HEK293 (cell line): ENCODE results near the gene MED13L.

ENCODE experiments used
- CTCF ChIA-PET: fragments of 350-600 bp; formaldehyde crosslinking; extraction: SDS; loops from one replicate; lab custom pipeline; 2021; ENCODE audit warnings: antibody characterized with exemption; lab: Yijun Ruan, JAX
- POLR2A ChIA-PET: fragments of 300-600 bp; formaldehyde crosslinking; extraction: SDS; loops from one replicate; lab custom pipeline; 2020; ENCODE audit warnings: antibody characterized with exemption, inconsistent platforms; lab: Yijun Ruan, JAX
- H3K27ac ChIP-seq: fragments of 200-500 bp; sonication (Bioruptor generic); 2 replicates; pipeline ENCODE4 v1.5.1; 2014; ENCODE audit warnings: low read depth, low read length, control low read depth, inconsistent platforms; ENCODE audit errors: extremely low read depth
- H3K36me3 ChIP-seq, 2 experiments: fragments of 200-500 bp in 1 of 2; sonication (Bioruptor generic) in 1 of 2; 1 replicate in 1 of 2; 2 replicates in 1 of 2; pipeline ENCODE4 v1.5.1; 2014 to 2017; ENCODE audit warnings: inconsistent platforms in 2 of 2, low read length in 2 of 2; ENCODE audit not compliant: control insufficient read depth in 2 of 2, insufficient read depth in 1 of 2
- H3K4me1 ChIP-seq: fragments of 200-500 bp; sonication (Bioruptor generic); 2 replicates; pipeline ENCODE4 v1.5.1; 2014; ENCODE audit warnings: mild to moderate bottlenecking, low read length, inconsistent platforms; ENCODE audit not compliant: control insufficient read depth, insufficient read depth
- H3K4me3 ChIP-seq: 2 replicates; pipeline ENCODE4 v1.5.1; 2011; ENCODE audit warnings: low read depth, mild to moderate bottlenecking, control low read depth, low read length, moderate library complexity
- H3K9me3 ChIP-seq: fragments of 200-500 bp; sonication (Bioruptor generic); 2 replicates; pipeline ENCODE4 v1.5.1; 2014; ENCODE audit warnings: low read depth, low read length, inconsistent platforms; ENCODE audit not compliant: control insufficient read depth, insufficient read depth
- FEZF1 ChIP-seq: fragments of 450-650 bp; formaldehyde crosslinking; IDR thresholded peaks from 2 replicates; pipeline ENCODE4 v1.5.1; 2016; ENCODE audit warnings: missing biosample characterization, missing genetic modification characterization
- OSR2 ChIP-seq: fragments of 450-650 bp; formaldehyde crosslinking; IDR thresholded peaks from 2 replicates; pipeline ENCODE4 v1.5.1; 2016; ENCODE audit warnings: missing biosample characterization, missing genetic modification characterization
- RBAK ChIP-seq: fragments of 450-650 bp; formaldehyde crosslinking; IDR thresholded peaks from 2 replicates; pipeline ENCODE4 v1.5.1; 2016; ENCODE audit warnings: missing biosample characterization, missing genetic modification characterization
- SP7 ChIP-seq: fragments of 450-650 bp; formaldehyde crosslinking; IDR thresholded peaks from 2 replicates; pipeline ENCODE4 v1.5.1; 2016; ENCODE audit warnings: missing biosample characterization, missing genetic modification characterization
- TCF7L2 ChIP-seq: IDR thresholded peaks from 2 replicates; pipeline ENCODE4 v1.6.1; 2011; ENCODE audit warnings: low read depth, mild to moderate bottlenecking, inconsistent platforms, low read length, moderate library complexity, borderline replicate concordance
- ZBTB17 ChIP-seq: fragments of 450-650 bp; formaldehyde crosslinking; IDR thresholded peaks from 2 replicates; pipeline ENCODE4 v1.5.1; 2016; ENCODE audit warnings: missing biosample characterization, missing genetic modification characterization
- ZFP37 ChIP-seq: fragments of 450-650 bp; formaldehyde crosslinking; IDR thresholded peaks from 2 replicates; pipeline ENCODE4 v1.5.1; 2016; ENCODE audit warnings: missing biosample characterization, missing genetic modification characterization
- ZNF112 ChIP-seq: fragments of 450-650 bp; formaldehyde crosslinking; IDR thresholded peaks from 2 replicates; pipeline ENCODE4 v1.5.0; 2017; ENCODE audit warnings: missing biosample characterization, missing genetic modification characterization
- ZNF311 ChIP-seq: fragments of 450-650 bp; formaldehyde crosslinking; IDR thresholded peaks from 2 replicates; pipeline ENCODE4 v1.5.1; 2017; ENCODE audit warnings: missing biosample characterization, missing genetic modification characterization, borderline replicate concordance
- ZNF37A ChIP-seq: fragments of 450-650 bp; IDR thresholded peaks from 2 replicates; pipeline ENCODE4 v1.5.1; 2018; ENCODE audit warnings: missing biosample characterization, missing genetic modification characterization
- ZNF394 ChIP-seq: fragments of 450-650 bp; formaldehyde crosslinking; IDR thresholded peaks from 2 replicates; pipeline ENCODE4 v1.5.1; 2016; ENCODE audit warnings: missing biosample characterization, missing genetic modification characterization, mild to moderate bottlenecking, moderate library complexity, borderline replicate concordance
- ZNF600 ChIP-seq: fragments of 450-650 bp; formaldehyde crosslinking; IDR thresholded peaks from 2 replicates; pipeline ENCODE4 v1.5.1; 2016; ENCODE audit warnings: missing biosample characterization, missing genetic modification characterization
- TF ChIP-seq, protein P1 (sequence below): fragments of 450-650 bp; IDR thresholded peaks from 2 replicates; pipeline ENCODE4 v1.5.1; 2018; ENCODE audit warnings: missing biosample characterization, mild to moderate bottlenecking, missing genetic modification characterization
- TF ChIP-seq, protein P2 (sequence below): fragments of 450-650 bp; formaldehyde crosslinking; IDR thresholded peaks from 2 replicates; pipeline ENCODE4 v1.5.1; 2016; ENCODE audit warnings: missing biosample characterization, missing genetic modification characterization
- TF ChIP-seq, protein P3 (sequence below): fragments of 450-650 bp; formaldehyde crosslinking; IDR thresholded peaks from 2 replicates; pipeline ENCODE4 v1.5.1; 2016; ENCODE audit warnings: missing biosample characterization, missing genetic modification characterization
- TF ChIP-seq, protein P4 (sequence below): fragments of 450-650 bp; formaldehyde crosslinking; IDR thresholded peaks from 2 replicates; pipeline ENCODE4 v1.5.1; 2016; ENCODE audit warnings: missing biosample characterization, missing genetic modification characterization, low read depth
- TF ChIP-seq, protein P5 (sequence below): fragments of 450-650 bp; formaldehyde crosslinking; IDR thresholded peaks from 2 replicates; pipeline ENCODE4 v1.5.1; 2017; ENCODE audit warnings: missing biosample characterization, missing genetic modification characterization
- TF ChIP-seq, protein P6 (sequence below): sonication (generic); formaldehyde crosslinking; IDR thresholded peaks from 2 replicates; pipeline ENCODE4 v1.8.1; 2022; ENCODE audit warnings: mild to moderate bottlenecking, moderate library complexity, missing genetic modification reagents

MED13L gene

DNA sequence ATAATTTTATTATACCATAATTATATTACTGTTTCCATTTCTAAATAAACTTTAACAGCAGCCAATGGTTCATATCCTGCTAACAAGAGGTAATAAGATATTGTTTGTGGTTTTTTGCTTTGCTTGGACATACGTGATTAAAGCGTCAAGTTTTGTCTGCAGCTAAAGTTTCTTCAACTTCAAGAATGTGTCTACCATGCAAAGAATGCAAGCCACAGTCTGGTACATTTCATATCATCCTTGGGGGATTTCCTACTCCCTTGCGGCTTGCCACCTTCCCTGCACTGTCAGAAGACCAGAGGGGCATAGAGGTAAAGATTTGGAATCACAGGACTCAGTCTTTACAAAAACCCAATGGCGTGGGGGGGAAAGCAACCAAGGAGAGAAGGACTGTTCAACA is 125.2 kb downstream of the MED13L start (continued):
- TF ChIP-seq, protein P1, sequence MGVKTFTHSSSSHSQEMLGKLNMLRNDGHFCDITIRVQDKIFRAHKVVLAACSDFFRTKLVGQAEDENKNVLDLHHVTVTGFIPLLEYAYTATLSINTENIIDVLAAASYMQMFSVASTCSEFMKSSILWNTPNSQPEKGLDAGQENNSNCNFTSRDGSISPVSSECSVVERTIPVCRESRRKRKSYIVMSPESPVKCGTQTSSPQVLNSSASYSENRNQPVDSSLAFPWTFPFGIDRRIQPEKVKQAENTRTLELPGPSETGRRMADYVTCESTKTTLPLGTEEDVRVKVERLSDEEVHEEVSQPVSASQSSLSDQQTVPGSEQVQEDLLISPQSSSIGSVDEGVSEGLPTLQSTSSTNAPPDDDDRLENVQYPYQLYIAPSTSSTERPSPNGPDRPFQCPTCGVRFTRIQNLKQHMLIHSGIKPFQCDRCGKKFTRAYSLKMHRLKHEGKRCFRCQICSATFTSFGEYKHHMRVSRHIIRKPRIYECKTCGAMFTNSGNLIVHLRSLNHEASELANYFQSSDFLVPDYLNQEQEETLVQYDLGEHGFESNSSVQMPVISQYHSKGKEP (tag by site-specific recombination), result peak; percentile 74
- TF ChIP-seq FEZF1 (tag by site-specific recombination) (0 out of 2 replicates have a peak, but pooled peaks have one; percentile 5), SP7 (no peak), ZNF311 (no peak), OSR2 (tag by site-specific recombination) (peak; percentile 30; the same call in 1 of the 2 replicates), ZBTB17 (tag by site-specific recombination) (no peak), ZFP37 (no peak), TCF7L2 (no peak), ZNF394 (tag by site-specific recombination) (no peak)
- TF ChIP-seq, protein P2, sequence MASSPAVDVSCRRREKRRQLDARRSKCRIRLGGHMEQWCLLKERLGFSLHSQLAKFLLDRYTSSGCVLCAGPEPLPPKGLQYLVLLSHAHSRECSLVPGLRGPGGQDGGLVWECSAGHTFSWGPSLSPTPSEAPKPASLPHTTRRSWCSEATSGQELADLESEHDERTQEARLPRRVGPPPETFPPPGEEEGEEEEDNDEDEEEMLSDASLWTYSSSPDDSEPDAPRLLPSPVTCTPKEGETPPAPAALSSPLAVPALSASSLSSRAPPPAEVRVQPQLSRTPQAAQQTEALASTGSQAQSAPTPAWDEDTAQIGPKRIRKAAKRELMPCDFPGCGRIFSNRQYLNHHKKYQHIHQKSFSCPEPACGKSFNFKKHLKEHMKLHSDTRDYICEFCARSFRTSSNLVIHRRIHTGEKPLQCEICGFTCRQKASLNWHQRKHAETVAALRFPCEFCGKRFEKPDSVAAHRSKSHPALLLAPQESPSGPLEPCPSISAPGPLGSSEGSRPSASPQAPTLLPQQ (tag by site-specific recombination), result no peak
- TF ChIP-seq, protein P3, sequence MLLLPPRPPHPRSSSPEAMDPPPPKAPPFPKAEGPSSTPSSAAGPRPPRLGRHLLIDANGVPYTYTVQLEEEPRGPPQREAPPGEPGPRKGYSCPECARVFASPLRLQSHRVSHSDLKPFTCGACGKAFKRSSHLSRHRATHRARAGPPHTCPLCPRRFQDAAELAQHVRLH (tag by site-specific recombination), result no peak
- TF ChIP-seq, protein P4, sequence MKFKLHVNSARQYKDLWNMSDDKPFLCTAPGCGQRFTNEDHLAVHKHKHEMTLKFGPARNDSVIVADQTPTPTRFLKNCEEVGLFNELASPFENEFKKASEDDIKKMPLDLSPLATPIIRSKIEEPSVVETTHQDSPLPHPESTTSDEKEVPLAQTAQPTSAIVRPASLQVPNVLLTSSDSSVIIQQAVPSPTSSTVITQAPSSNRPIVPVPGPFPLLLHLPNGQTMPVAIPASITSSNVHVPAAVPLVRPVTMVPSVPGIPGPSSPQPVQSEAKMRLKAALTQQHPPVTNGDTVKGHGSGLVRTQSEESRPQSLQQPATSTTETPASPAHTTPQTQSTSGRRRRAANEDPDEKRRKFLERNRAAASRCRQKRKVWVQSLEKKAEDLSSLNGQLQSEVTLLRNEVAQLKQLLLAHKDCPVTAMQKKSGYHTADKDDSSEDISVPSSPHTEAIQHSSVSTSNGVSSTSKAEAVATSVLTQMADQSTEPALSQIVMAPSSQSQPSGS (tag by site-specific recombination), result no peak
- TF ChIP-seq, protein P5, sequence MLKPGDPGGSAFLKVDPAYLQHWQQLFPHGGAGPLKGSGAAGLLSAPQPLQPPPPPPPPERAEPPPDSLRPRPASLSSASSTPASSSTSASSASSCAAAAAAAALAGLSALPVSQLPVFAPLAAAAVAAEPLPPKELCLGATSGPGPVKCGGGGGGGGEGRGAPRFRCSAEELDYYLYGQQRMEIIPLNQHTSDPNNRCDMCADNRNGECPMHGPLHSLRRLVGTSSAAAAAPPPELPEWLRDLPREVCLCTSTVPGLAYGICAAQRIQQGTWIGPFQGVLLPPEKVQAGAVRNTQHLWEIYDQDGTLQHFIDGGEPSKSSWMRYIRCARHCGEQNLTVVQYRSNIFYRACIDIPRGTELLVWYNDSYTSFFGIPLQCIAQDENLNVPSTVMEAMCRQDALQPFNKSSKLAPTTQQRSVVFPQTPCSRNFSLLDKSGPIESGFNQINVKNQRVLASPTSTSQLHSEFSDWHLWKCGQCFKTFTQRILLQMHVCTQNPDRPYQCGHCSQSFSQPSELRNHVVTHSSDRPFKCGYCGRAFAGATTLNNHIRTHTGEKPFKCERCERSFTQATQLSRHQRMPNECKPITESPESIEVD (tag by site-specific recombination), result peak; percentile 87
- TF ChIP-seq, all 188 proteins: peak for 4

DNA sequence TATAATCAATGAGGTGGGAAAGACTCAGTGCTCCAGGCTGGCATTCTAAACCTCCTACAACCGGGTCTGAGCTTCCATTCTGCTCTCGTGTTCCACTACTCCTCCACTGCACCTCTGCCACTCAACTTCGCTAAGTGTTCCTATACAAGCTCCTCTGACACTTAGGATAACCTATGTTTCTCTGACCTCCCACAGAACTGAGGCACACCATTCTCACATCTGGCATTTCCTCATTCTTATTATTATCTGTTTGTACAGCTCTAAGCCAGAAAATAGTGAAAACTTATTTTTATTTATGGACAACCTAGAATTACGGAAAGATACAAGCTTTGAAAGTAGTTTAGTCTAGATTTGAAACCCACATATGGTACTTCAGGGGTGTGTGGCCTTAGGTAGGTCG is 127.0 kb downstream of the MED13L start:
- POLR2A ChIA-PET, result no interaction called here
- no peaks in the 10 kb centered on the region for H3K36me3 ChIP-seq
- TF ChIP-seq ZNF112 (tag by site-specific recombination), result no peak
- 0 out of 2 replicates have a peak, but pooled peaks have one; percentile 2 for TF ChIP-seq ZNF600 (tag by site-specific recombination)
- TF ChIP-seq, all 188 proteins: peak for 1
- Histone ChIP-seq H3K9me3 (no peaks in the 10 kb centered on the region), H3K4me1 (peaks cover 42% of the 10 kb centered on the region), H3K4me3 (no peak overlapping the region), H3K27ac (no peak overlapping the region)
- CTCF ChIA-PET, result interaction anchor here (0.6 to 1.2 kb wide), 5 partner anchors 9 to 466 kb away, joined by 3 to 6 read pairs (median 3); no protein-coding TSS in a partner anchor

DNA sequence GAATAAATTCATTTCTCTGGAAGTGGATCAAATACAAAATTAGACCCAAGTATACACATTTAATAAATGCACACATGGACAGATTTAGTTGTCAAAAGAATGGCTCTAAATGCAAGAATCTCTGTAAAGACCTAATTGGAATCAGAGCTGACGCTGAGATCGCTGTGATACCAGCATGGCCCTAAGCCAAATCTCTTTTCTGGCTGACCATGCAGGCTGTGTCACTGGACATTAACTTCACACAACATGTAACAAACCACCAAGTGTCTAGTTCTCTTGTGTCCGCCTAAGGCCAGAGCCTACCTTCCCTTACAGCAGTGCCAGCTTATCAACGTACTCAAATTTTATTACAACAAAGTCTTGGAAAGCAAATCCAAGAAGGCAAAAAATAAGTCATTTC is 127.5 kb downstream of the MED13L start:
- no peak overlapping the region for H3K4me3 ChIP-seq
- TF ChIP-seq ZNF600 (tag by site-specific recombination), result peak; percentile 14; the same call in 1 of the 2 replicates
- no peak for TF ChIP-seq ZNF37A
- TF ChIP-seq RBAK (tag by site-specific recombination), result no peak
- TF ChIP-seq, protein P6, sequence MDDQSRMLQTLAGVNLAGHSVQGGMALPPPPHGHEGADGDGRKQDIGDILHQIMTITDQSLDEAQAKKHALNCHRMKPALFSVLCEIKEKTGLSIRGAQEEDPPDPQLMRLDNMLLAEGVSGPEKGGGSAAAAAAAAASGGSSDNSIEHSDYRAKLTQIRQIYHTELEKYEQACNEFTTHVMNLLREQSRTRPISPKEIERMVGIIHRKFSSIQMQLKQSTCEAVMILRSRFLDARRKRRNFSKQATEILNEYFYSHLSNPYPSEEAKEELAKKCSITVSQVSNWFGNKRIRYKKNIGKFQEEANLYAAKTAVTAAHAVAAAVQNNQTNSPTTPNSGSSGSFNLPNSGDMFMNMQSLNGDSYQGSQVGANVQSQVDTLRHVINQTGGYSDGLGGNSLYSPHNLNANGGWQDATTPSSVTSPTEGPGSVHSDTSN (CRISPR knock-in tag), result no peak
- no peaks in the 10 kb centered on the region for H3K36me3 ChIP-seq
- H3K4me1 ChIP-seq, result peaks cover 42% of the 10 kb centered on the region
- H3K9me3 ChIP-seq, result no peaks in the 10 kb centered on the region
- CTCF ChIA-PET, result interaction anchor here (0.5 to 1.2 kb wide), 6 partner anchors 9 to 466 kb away, joined by 3 to 6 read pairs (median 3); no protein-coding TSS in a partner anchor
- no peak overlapping the region for H3K27ac ChIP-seq
- POLR2A ChIA-PET, result no interaction called here
